Activated T-helper 1 cell treated with anti-CD3 and anti-CD28 coated beads, Interleukin-12 subunit alpha, Interleukin-12 subunit beta, Interleukin-2, Interleukin-4 antibody, amounts not matched to agents 30 ng/mL and 10 ng/mL and 1 ng/mL, durations not matched to agents 14 hours and 24 hours and 36 hours (primary cell): Measurements from ENCODE around the gene SCN7A. TPM values are rescaled to one million over a fixed set of nuclear protein-coding genes. Genes with fewer than 3 reads are reported as not detected.
"Not testable (repeated sequence)": the region's sequence is repeated elsewhere in the genome, so short reads cannot be mapped to it uniquely, and the experiment has no call there.

Experiments
- DNase-seq: peaks from one replicate; pipeline ENCODE4 v3.0.0; 2021; ENCODE audit warnings: low spot score
- H3K27ac Mint-ChIP-seq: one replicate; pipeline ENCODE4 v1.8.0; 2021; ENCODE audit warnings: mild to moderate bottlenecking, mixed read lengths
- H3K27me3 Mint-ChIP-seq: one replicate; pipeline ENCODE4 v1.8.0; 2022; ENCODE audit warnings: mild to moderate bottlenecking, moderate library complexity, mixed read lengths; ENCODE audit not compliant: insufficient read depth
- H3K36me3 Mint-ChIP-seq: one replicate; pipeline ENCODE4 v1.8.0; 2021; ENCODE audit warnings: low read depth, mixed read lengths
- H3K4me1 Mint-ChIP-seq: one replicate; pipeline ENCODE4 v1.8.0; 2021; ENCODE audit warnings: low read depth, mixed read lengths
- H3K4me3 Mint-ChIP-seq: one replicate; pipeline ENCODE4 v1.8.0; 2021; ENCODE audit warnings: mild to moderate bottlenecking, moderate library complexity, mixed read lengths
- H3K9me3 Mint-ChIP-seq: one replicate; pipeline ENCODE4 v1.8.0; 2021; ENCODE audit warnings: mixed read lengths
- intact Hi-C: fragments of 100-400 bp; cut with micrococcal nuclease; formaldehyde crosslinking; loops from one replicate; pipeline ENCODE4 v1.15.1; 2024
- total RNA-seq: library from RNA; stranded (reverse); gene quantifications from 2 replicates; pipeline ENCODE4 v1.2.3, GENCODE V29; 2022

Gene SCN7A
- total RNA-seq, 1 donor from 2014 or later, result not detected

DNA sequence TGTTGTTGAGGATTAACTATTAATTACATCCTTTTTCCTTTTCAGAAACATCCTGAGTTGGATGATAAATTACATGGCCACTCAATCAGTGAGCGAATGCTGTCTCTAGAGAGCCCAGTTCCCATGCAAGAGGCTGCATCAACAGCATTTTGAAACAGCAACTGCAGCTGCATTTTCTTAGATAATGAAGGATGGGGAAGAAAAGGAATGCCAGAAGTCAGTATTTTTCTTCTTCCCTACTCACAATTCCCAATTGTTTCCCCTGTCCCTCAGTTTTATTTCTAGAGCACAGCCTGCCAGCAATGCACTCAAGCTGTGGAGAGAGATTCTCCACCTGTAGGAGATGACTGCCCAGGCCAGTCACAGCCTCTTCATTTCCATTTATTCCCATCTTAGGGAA, 6.9 kb downstream of the SCN7A start:
- no peaks in the 10 kb centered on the region for H3K9me3 Mint-ChIP-seq
- H3K27ac Mint-ChIP-seq, result no peak overlapping the region
- H3K36me3 Mint-ChIP-seq, result no peaks in the 10 kb centered on the region
- H3K4me1 Mint-ChIP-seq, result no peaks in the 10 kb centered on the region
- intact Hi-C loops, result no loop called here
- H3K4me3 Mint-ChIP-seq, result no peak overlapping the region
- DNase-seq, result no peak
- peaks cover 1% of the 10 kb centered on the region for H3K27me3 Mint-ChIP-seq

DNA sequence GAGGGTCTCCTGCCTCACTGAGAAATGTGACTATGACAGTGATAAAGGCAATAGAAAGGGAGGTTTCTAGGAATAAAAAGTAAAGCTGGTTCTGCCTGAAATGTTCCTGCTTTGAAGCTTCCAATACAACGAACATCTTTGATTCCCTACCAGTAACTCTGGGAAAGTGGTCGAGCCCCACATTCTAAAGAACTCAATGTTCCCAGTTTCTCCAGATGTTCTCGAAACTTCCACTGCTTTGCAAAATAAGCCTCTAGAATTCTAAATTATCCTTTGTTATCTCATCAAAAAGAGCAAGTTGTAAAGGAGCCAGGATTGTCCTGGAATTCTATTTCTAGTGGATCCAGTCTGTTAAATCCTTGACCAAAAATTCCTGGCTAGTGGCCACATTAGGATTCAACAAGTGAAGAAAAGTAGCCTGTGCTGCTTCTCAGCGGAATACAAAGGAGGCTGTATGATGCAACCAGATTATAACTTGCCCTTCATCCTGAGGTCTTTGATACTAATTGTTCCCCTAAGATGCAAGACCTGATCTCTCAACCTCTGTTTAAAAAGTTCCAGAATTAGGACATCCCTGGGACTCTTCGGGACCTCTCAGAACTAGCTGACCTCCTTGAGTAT, 8.4 kb downstream of the SCN7A start:
- Mint-ChIP-seq H3K9me3 (no peaks in the 10 kb centered on the region), H3K4me3 (no peak overlapping the region), H3K36me3 (no peaks in the 10 kb centered on the region), H3K27me3 (no peaks in the 10 kb centered on the region), H3K4me1 (no peaks in the 10 kb centered on the region), H3K27ac (no peak overlapping the region)
- no peak for DNase-seq
- intact Hi-C loops, result no loop called here

DNA sequence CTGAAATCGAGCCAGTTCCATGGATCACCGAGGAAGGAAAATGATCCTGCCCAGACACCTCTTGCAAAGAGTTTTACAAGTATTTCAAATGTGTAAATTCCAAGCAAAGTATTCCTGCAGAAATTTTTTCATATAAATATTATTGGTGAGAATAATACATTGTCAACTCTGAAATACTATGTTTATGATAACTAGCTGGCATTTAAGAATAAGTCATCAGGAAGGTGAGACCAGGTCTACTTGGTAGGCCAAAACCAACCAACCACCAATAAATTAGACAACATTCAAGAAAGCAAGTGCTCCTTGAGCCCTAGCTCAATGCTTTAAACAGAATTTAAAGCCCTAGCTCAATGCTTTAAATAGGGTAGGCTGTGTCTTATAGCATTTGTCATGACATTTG, 21.7 kb downstream of the SCN7A start:
- H3K9me3 Mint-ChIP-seq, result no peaks in the 10 kb centered on the region
- H3K36me3 Mint-ChIP-seq, result no peaks in the 10 kb centered on the region
- no peak overlapping the region for H3K27ac Mint-ChIP-seq
- no peaks in the 10 kb centered on the region for H3K27me3 Mint-ChIP-seq
- no peak for DNase-seq
- intact Hi-C loops, result no loop called here
- H3K4me1 Mint-ChIP-seq, result no peaks in the 10 kb centered on the region
- no peak overlapping the region for H3K4me3 Mint-ChIP-seq

DNA sequence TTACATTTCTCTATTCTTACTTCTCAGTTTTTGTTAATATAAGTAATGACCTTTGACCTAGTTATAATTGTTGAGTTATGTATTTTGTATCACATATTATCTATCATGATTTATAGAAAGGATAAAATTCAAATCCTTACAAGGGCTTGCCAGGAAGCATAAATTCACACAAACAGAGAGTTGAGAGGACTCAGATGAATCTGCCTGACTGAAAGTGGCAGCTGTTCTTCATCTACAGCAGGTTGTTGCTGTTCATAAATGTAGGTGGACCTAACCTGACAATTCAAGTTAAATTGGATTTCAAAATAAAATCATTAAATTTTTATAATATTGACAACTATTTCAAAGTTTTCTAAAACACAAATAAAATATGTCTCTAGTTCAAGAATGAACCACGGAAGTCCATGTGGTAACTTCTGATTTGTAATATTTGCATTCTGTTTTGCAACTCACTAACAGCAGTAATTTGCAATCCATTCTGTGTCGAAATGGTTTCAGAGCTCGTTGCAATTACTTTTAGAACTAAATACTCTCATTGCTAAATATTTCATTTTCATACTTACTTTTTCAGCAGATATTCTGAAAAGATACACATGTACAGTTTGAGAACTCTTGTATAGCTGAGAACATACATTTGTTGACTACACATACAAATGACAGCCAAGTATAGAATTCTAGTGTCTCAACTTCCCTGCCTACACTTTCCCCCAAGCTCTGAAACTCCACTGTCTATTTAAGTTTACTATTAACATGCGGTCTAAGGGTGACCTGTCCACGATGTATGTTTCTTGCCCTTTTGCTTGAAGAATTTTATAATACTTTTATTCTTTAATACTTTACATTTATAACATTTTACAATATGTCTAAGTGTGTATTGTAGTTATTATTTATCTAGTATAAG, 25.7 kb downstream of the SCN7A start:
- H3K36me3 Mint-ChIP-seq, result no peaks in the 10 kb centered on the region
- H3K4me3 Mint-ChIP-seq, result no peak overlapping the region
- H3K27me3 Mint-ChIP-seq, result no peaks in the 10 kb centered on the region
- no peak for DNase-seq
- no peaks in the 10 kb centered on the region for H3K4me1 Mint-ChIP-seq
- intact Hi-C loops, result no loop called here
- no peaks in the 10 kb centered on the region for H3K9me3 Mint-ChIP-seq
- H3K27ac Mint-ChIP-seq, result no peak overlapping the region

GRCh38 chr2:166464187-166464586, 29.9 kb downstream of the SCN7A start:
- no peaks in the 10 kb centered on the region for H3K4me1 Mint-ChIP-seq
- DNase-seq, result no peak
- H3K9me3 Mint-ChIP-seq, result no peaks in the 10 kb centered on the region
- intact Hi-C loops, result no loop called here
- no peak overlapping the region for H3K4me3 Mint-ChIP-seq
- no peaks in the 10 kb centered on the region for H3K27me3 Mint-ChIP-seq
- no peak overlapping the region for H3K27ac Mint-ChIP-seq
- no peaks in the 10 kb centered on the region for H3K36me3 Mint-ChIP-seq

DNA sequence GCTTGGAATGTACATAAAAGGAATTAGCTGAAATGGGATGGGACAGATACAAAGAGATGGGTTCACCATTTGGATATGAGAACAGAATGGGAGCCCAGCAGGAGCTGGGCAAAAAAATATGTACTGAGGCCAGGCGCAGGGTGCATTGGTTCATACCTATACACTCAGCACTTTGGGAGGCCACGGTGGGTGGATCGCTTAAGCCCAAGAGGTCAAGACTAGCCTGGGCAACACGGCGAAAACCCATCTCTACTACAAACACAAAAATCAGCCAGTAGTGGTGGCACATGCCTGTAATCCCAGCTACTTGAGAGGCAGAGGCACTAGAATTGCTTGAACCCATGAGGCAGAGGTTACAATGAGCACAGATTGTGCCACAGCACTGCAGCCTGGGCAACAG, 30.4 kb downstream of the SCN7A start:
- Mint-ChIP-seq H3K27ac (no peak overlapping the region), H3K36me3 (no peaks in the 10 kb centered on the region), H3K27me3 (no peaks in the 10 kb centered on the region), H3K9me3 (no peaks in the 10 kb centered on the region), H3K4me3 (no peak overlapping the region), H3K4me1 (no peaks in the 10 kb centered on the region)
- no peak for DNase-seq
- intact Hi-C loops, result no loop called here

GRCh38 chr2:166458674-166459073, 35.4 kb downstream of the SCN7A start:
- Mint-ChIP-seq H3K27ac (no peak overlapping the region), H3K9me3 (no peaks in the 10 kb centered on the region), H3K36me3 (no peaks in the 10 kb centered on the region), H3K27me3 (no peaks in the 10 kb centered on the region), H3K4me1 (no peaks in the 10 kb centered on the region), H3K4me3 (no peak overlapping the region)
- intact Hi-C loops, result no loop called here
- DNase-seq, result no peak

DNA sequence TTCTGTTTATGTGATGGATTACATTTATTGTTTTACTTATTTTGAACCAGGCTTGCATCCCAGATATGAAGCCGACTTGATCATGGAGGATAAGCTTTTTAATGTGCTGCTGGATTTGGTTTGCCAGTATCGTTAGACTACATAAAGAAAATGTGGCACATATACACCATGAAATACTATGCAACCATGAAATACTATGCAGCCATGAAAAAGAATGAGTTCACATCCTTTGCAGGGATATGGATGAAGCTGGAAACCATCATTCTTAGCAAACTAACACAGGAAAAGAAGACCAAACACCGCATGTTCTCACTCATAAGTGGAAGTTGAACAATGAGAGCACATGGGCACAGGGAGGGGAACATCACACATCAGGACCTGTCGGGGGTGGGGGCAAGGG, 38.2 kb downstream of the SCN7A start:
- H3K4me1 Mint-ChIP-seq, DNase-seq, H3K27me3 Mint-ChIP-seq, H3K9me3 Mint-ChIP-seq, H3K4me3 Mint-ChIP-seq, H3K36me3 Mint-ChIP-seq, H3K27ac Mint-ChIP-seq, intact Hi-C loops: not testable (repeated sequence)

DNA sequence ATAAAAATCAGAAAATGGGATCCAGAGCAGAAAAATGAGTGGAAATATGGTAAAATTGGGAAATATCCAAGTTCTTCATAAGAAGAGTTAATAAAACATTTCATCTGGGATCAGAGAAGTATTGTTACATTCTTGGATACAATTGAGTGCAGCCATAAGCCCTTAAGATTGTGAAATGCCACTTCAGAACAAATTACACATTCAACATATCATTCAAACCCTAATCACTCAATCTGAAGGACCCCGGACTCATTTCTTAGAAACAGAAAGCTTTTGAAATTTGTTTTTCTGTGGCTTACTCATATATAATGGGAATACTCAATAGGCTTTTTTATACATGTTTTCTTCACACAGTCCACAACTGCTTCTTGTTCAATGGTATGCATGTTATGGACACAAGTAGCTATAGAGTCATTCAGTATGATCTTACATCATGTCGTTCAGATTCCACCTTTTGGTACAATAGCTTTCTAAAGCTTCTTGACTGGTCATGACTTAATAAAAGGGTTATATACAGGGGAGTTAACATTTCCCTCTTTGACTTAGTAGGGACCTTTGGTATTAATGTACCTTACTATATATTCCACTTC, 39.9 kb downstream of the SCN7A start:
- H3K4me3 Mint-ChIP-seq, result no peak overlapping the region
- no peak for DNase-seq
- intact Hi-C loops, result no loop called here
- H3K9me3 Mint-ChIP-seq, result no peaks in the 10 kb centered on the region
- no peak overlapping the region for H3K27ac Mint-ChIP-seq
- no peaks in the 10 kb centered on the region for H3K27me3 Mint-ChIP-seq
- H3K36me3 Mint-ChIP-seq, result no peaks in the 10 kb centered on the region
- H3K4me1 Mint-ChIP-seq, result no peaks in the 10 kb centered on the region

- no peak overlapping the region for H3K4me3 Mint-ChIP-seq
- H3K4me1 Mint-ChIP-seq, result no peaks in the 10 kb centered on the region
- no peaks in the 10 kb centered on the region for H3K27me3 Mint-ChIP-seq
- DNase-seq, result no peak
- H3K9me3 Mint-ChIP-seq, result no peaks in the 10 kb centered on the region
- H3K36me3 Mint-ChIP-seq, result no peaks in the 10 kb centered on the region
- intact Hi-C loops, result no loop called here
- no peak overlapping the region for H3K27ac Mint-ChIP-seq
These were observed 42.6 kb downstream of the SCN7A start for GRCh38 chr2:166451468-166451867.

DNA sequence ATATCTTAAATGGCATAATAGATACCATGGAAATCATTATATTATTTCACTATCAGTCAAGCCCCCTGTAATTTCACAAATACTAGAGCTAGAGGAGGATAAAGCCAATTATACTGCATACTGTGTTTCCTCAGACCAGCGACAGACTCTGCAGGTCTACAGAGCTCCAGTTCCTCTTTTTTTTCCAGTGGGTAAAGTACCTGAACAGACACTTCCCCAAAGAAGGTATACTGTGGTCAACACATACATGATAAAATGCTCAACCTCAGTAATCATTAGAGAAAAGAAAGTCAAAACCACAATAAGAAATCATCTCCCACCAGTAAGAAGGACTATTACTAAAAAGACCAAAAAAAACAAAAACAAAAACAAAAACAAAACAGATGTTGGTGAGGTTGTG, 44.6 kb downstream of the SCN7A start:
- intact Hi-C loops, result no loop called here
- Mint-ChIP-seq H3K4me3 (no peak overlapping the region), H3K4me1 (no peaks in the 10 kb centered on the region), H3K9me3 (no peaks in the 10 kb centered on the region), H3K36me3 (no peaks in the 10 kb centered on the region), H3K27me3 (no peaks in the 10 kb centered on the region), H3K27ac (no peak overlapping the region)
- no peak for DNase-seq

GRCh38 chr2:166448106-166448505, 45.9 kb downstream of the SCN7A start:
- no peak for DNase-seq
- H3K27me3 Mint-ChIP-seq, result no peaks in the 10 kb centered on the region
- no peaks in the 10 kb centered on the region for H3K36me3 Mint-ChIP-seq
- intact Hi-C loops, result no loop called here
- no peak overlapping the region for H3K4me3 Mint-ChIP-seq
- no peaks in the 10 kb centered on the region for H3K9me3 Mint-ChIP-seq
- no peaks in the 10 kb centered on the region for H3K4me1 Mint-ChIP-seq
- H3K27ac Mint-ChIP-seq, result no peak overlapping the region

DNA sequence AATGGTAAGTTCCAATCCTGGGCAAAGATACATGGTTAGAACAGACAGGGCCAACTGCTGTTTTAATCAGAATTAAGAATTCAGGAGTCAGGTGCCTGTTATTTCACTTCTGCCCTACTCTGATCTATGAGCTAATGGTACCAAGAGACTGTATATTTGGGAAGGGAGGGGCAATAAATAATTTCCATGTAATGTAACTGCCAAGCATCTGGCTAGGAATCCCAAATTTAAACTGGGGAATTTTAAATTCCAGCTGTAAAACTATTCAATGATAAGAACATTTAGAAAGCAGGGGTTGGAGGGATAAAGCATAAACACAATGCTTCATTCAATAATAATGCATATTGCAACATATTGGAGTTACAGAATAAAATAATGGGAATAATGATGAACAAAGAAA, 49.7 kb downstream of the SCN7A start:
- DNase-seq, result no peak
- H3K4me3 Mint-ChIP-seq, result no peak overlapping the region
- H3K27me3 Mint-ChIP-seq, result no peaks in the 10 kb centered on the region
- no peaks in the 10 kb centered on the region for H3K9me3 Mint-ChIP-seq
- no peaks in the 10 kb centered on the region for H3K36me3 Mint-ChIP-seq
- intact Hi-C loops, result no loop called here
- H3K27ac Mint-ChIP-seq, result no peak overlapping the region
- no peaks in the 10 kb centered on the region for H3K4me1 Mint-ChIP-seq
